ENCODE measurements around the gene ABCA5. TPM values are rescaled to one million over a fixed set of nuclear protein-coding genes. Genes with fewer than 3 reads are reported as not detected.

Gene ABCA5
- total RNA-seq, 1 experiment from 2014 or later = 13.3 TPM

- ChIA-PET POLR2A (no interaction called here), CTCF (no interaction called here)
- no peak for TF ChIP-seq SIN3A (IDR thresholded peaks at IDR 0.05; ENCODE audit: borderline replicate concordance, insufficient read depth, low read depth, low read length)
- no peak for TF ChIP-seq POLR2AphosphoS5 (IDR thresholded peaks at IDR 0.05; ENCODE audit: low read depth, low read length)
- TF ChIP-seq REST (IDR thresholded peaks at IDR 0.05; ENCODE audit: insufficient read depth in 1 of 2, low read depth in 2 of 2, low read length in 1 of 2) = no peak
- TF ChIP-seq TCF7L2 (IDR thresholded peaks at IDR 0.05; ENCODE audit: low read depth, low read length) = no peak
- no peak for TF ChIP-seq CTCF (IDR thresholded peaks at IDR 0.05)
- H3K4me3 ChIP-seq (ENCODE audit: low read depth in 2 of 2, low read length in 2 of 2) = no peak overlapping the region
- intact Hi-C loops (cut with micrococcal nuclease; ENCODE audit: unreplicated experiment) = no loop called here
- in situ Hi-C loops (cut with HindIII; ENCODE audit: low pct_unique_long_range_greater_than_20kb, low sequenced_read_pairs) = no loop called here
- no peak overlapping the region for H3K27ac ChIP-seq (ENCODE audit: low read length)
- no peaks in the 10 kb centered on the region for H3K4me1 ChIP-seq (ENCODE audit: control insufficient read depth, insufficient read depth, low read length)
- no peaks in the 10 kb centered on the region for H3K36me3 ChIP-seq (ENCODE audit: control insufficient read depth, insufficient read depth, low read length)
- DNase-seq (ENCODE audit: low read depth, low spot score) (no peak), ATAC-seq (no peak)
- H3K27me3 ChIP-seq (ENCODE audit: control insufficient read depth, insufficient read depth, low read length) = no peaks in the 10 kb centered on the region
- no TSS peak for BruUV-seq (replicated peaks)
- no peaks in the 10 kb centered on the region for H3K9me3 ChIP-seq (ENCODE audit: control insufficient read depth, insufficient read depth, low read depth, low read length)
Measured at GRCh38 chr17:69286257-69286656, 40.7 kb downstream of the ABCA5 start.

GRCh38 chr17:69284646-69285045 is 42.3 kb downstream of the ABCA5 start:
- H3K27me3 ChIP-seq (ENCODE audit: control insufficient read depth, insufficient read depth, low read length) = no peaks in the 10 kb centered on the region
- no peak overlapping the region for H3K4me3 ChIP-seq (ENCODE audit: low read depth in 2 of 2, low read length in 2 of 2)
- TF ChIP-seq CTCF (IDR thresholded peaks at IDR 0.05) (no peak), SIN3A (IDR thresholded peaks at IDR 0.05; ENCODE audit: borderline replicate concordance, insufficient read depth, low read depth, low read length) (no peak), TCF7L2 (IDR thresholded peaks at IDR 0.05; ENCODE audit: low read depth, low read length) (no peak), POLR2AphosphoS5 (IDR thresholded peaks at IDR 0.05; ENCODE audit: low read depth, low read length) (no peak), REST (IDR thresholded peaks at IDR 0.05; ENCODE audit: insufficient read depth in 1 of 2, low read depth in 2 of 2, low read length in 1 of 2) (no peak)
- intact Hi-C loops (cut with micrococcal nuclease; ENCODE audit: unreplicated experiment) = no loop called here
- H3K27ac ChIP-seq (ENCODE audit: low read length) = no peak overlapping the region
- ChIA-PET CTCF (no interaction called here), POLR2A (no interaction called here)
- in situ Hi-C loops (cut with HindIII; ENCODE audit: low pct_unique_long_range_greater_than_20kb, low sequenced_read_pairs) = no loop called here
- no peaks in the 10 kb centered on the region for H3K4me1 ChIP-seq (ENCODE audit: control insufficient read depth, insufficient read depth, low read length)
- no peaks in the 10 kb centered on the region for H3K36me3 ChIP-seq (ENCODE audit: control insufficient read depth, insufficient read depth, low read length)
- ATAC-seq (no peak), DNase-seq (ENCODE audit: low read depth, low spot score) (no peak)
- no peaks in the 10 kb centered on the region for H3K9me3 ChIP-seq (ENCODE audit: control insufficient read depth, insufficient read depth, low read depth, low read length)
- no TSS peak for BruUV-seq (replicated peaks)
